NCI-H748 treated with DMSO at 0.1 percent for 48 hours (cell line): Measurements from ENCODE around the gene RPS6KA1.
A peak's percentile ranks its signal among the peaks of the same experiment; 100 is the strongest.
"Not testable (repeated sequence)": the region's sequence is repeated elsewhere in the genome, so short reads cannot be mapped to it uniquely, and the experiment has no call there.

Source experiments
- DNase-seq: peaks from one replicate; lab custom pipeline; 2025; lab: John Stamatoyannopoulos, UW

The RPS6KA1 gene

GRCh38 chr1:26529655-26530409 is at the start of gene RPS6KA1:
TSS of gene RPS6KA1 (plus strand) at chr1:26529761. CDS start at chr1:26529921, 160 bp downstream.
- no peak for DNase-seq

DNA sequence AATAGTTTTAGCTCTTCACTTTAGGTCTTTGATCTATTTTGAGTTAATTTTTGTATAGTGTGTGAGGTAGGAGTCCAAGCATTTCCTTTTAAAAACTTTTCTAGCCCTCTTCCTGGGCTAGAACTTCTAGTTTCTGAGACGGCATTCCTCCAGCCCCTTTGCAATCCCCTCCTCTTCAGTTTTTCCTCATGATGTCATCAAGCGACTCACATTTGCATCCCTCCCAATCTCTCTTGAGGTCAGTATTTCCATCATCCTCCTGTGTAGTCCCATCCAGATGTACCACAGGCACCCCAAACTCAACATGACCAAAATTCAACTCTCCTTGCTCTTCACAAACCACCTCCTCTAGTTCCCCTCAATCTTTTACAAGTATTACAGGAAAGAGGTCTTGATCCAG is 46.6 kb upstream of the RPS6KA1 start:
- no peak for DNase-seq

DNA sequence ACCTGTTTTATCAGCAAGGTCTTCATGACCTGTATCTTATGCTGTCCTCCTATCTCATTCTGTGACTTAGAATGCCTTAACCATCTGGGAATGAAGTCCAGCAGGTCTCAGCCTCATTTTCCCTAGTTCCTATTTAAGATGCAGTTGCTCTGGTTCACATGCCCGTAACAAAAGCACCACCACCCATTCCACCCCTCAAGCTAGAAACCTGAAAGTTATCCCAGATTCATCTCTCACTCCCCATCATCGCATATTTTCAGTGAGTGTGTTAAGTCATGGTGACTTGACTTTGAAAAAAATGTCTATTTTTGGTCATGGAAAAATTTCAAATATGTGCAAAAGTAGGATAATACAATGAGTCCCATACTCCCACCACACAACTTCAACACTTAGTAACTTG is 45.6 kb upstream of the RPS6KA1 start:
- DNase-seq = no peak

DNA sequence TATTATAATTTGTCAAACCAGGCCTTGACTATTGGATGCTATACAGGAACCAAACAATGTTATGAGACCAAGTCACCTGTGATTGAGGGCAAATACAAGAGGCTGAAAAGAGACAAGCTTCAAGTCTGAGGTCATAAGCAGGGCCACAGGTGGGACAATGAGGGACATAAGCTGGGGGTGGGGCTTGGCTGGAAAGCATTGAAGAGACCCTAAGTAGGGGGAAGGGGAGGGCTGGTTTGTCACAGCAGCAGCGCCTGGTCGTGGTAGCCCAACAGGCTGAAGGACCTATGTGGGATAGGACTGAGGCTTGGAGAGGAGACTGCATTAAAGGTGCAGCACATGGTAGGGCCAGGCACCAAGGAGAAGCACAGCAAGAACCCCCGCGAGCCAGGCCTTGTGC is 39.4 kb upstream of the RPS6KA1 start:
- no peak for DNase-seq

DNA sequence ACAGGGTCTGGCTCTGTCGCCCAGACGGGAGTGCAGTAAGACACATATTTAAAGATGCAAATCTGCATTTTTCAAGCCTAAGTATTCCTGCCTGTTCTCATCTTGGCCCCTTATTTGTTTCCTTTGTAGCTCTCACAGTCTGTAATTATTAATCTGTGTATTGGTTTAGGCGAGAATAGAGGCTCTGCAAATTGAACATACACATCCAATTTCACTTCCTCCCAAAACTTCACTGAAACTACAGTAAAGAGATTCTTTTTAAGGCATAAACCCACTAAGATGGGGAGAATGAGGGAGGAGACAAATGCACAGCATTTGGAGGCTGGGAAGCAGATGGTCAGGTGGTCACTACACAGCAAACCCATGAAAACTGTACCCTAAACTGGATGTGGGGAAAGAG is 36.3 kb upstream of the RPS6KA1 start:
- no peak for DNase-seq

GRCh38 chr1:26493938-26494337 is 35.6 kb upstream of the RPS6KA1 start:
- DNase-seq = no peak

- no peak for DNase-seq
Measured at GRCh38 chr1:26496861-26497260, 32.7 kb upstream of the RPS6KA1 start.

GRCh38 chr1:26498894-26499293 is 30.7 kb upstream of the RPS6KA1 start:
- no peak for DNase-seq

GRCh38 chr1:26500488-26501175 is 28.9 kb upstream of the RPS6KA1 start:
- DNase-seq = peak; percentile 50

GRCh38 chr1:26510711-26511110 is 18.9 kb upstream of the RPS6KA1 start:
- DNase-seq = not testable (repeated sequence)

DNA sequence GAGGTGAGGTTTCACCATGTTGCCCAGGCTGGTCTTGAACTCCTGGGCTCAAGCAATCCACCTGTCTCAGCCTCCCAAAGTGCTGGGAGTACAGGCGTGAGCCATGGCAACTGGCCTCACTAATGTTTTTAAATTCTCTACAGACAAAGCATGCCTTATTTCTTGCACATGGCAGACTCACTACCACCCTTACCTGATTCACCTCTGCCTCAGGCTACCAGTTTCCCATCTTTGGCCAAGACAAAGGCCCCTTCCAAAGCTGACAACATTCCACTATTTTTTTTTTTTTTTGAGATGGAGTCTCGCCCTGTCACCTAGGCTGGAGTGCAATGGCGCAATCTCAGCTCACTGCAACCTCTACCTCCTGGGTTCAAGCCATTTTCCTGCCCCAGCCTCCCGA is 13.7 kb upstream of the RPS6KA1 start:
- DNase-seq = not testable (repeated sequence)

DNA sequence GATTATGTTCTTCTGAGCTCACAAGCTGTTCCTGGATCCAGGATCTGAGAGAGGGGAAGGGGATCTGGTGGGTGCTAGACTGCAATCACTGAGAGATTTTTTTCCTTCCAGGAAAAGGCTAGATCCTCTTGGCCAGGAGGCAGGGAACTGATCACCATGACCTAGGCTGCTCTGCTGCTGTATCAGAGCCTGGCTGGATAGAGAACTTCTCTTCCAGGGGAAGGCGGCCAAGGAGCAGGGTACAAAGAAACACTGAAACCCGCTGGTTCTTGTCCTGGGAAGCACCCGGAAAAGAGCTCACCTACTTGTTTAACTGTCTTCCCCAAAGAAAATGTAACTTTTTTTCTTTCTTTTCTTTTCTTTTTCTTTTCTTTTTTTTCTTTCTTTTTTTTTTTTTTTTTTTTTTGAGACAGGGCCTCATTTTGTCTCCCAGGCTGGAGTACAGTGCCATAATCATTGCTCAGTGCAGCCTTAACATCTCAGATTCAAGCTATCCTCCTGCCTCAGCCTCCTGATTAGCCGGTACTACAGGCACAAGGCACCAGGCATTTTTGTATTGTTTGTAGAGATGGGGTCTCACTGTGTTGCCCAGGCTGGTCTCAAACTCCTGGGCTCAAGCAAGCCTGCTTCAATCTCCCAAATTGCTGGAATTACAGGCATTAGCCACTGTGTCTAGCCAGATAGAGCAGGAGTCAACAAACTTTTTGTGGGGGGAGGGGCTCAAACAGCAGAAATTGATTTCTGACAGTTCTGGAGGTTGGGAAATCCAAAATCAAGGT is 12.4 kb upstream of the RPS6KA1 start:
- DNase-seq = no peak

DNA sequence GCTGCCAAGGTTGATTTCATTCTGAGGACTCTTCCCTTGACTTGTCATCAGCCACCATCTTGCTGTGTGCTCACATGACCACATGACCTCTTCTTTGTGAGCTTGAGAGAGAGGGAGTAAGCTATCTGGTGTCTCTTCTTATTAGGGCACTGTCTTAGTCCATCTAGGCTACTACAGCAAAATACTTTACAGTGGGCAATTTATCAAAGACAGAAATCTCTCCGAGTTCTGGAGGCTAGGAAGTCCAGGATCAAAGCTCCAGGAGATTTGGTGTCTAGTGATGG is 11.9 kb upstream of the RPS6KA1 start:
- no peak for DNase-seq

DNA sequence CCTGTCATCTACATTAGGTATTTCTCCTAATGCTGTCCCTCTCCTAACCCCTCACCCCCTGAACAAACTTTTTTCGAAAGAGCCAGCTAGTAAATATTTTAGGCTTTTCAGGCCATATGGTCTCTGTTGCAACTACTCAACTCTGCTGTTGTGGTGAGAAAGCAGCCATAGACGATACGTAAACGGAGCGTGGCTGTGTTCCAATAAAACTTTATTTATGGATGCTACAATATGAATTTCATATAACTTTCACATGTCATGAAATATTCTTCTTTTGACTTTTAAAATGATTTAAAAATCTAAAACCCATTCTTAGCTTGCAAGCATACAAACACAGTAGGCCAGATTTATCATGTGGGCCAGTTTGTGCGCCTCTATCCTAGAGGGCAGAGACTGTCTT is 11.2 kb upstream of the RPS6KA1 start:
- no peak for DNase-seq

- DNase-seq = no peak
Measured at GRCh38 chr1:26520339-26520738, 9.2 kb upstream of the RPS6KA1 start.

DNA sequence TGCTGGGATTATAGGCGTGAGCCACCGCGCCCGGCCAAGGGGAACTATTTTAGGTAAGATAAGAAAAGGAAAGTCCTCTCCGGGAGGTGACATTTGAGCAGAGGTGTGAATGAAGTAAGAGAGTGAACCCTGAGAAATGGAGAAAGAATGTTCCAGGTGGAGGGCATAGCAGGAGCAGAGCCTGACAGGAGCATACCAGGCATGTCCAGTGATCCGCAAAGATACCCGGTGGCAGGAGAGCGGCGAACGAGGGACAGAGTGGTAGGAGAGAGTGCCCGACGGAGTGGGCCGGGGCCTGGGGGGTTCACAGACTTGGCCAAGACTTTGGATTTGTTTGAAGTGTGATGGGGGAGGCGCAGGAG is 7.9 kb upstream of the RPS6KA1 start:
- no peak for DNase-seq

DNA sequence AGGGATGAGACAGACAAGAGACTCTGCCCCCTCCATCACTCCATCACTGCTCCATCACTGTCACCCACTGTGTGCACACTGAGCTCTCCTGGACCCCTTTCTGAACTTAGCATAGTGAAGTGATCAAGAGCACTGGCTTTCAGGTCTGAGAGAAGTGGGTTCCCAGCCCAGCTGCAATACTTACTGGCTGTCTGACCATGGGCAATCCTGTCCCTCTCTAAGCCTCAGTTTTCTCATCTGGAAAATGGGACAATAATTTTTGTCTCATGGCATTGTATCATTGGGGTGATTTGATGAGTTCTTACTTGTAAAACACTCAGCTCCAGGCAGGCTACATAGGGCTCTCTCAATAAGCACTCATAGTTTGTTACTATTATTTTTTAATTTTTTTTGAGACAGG is 7.5 kb upstream of the RPS6KA1 start:
- DNase-seq = no peak

DNA sequence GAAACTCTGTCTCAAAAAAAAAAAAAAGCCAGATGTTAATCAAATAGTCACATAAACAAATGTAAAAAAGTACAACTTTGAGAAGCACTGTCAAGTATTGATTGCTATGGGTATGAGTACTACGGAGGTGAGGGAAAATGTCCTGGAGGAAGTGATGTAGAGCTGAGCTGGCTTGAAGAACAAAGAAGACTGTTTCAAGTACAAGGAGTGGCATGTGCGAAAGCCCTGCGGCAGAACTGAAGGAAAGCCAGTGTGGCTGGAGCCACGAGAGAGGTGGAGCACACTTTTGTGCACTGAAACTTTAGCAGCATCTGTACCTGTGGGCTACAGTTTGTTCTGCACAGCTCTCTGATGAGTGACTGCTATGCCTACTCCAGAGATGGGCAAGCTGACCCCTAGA is 5.4 kb upstream of the RPS6KA1 start:
- DNase-seq = no peak

GRCh38 chr1:26526287-26526686 is 3.3 kb upstream of the RPS6KA1 start:
- no peak for DNase-seq

GRCh38 chr1:26529405-26529654 is 231 bp upstream of the RPS6KA1 start:
- DNase-seq = peak; percentile 30

- DNase-seq = no peak
Measured at GRCh38 chr1:26530410-26530894, 891 bp downstream of the RPS6KA1 start.

DNA sequence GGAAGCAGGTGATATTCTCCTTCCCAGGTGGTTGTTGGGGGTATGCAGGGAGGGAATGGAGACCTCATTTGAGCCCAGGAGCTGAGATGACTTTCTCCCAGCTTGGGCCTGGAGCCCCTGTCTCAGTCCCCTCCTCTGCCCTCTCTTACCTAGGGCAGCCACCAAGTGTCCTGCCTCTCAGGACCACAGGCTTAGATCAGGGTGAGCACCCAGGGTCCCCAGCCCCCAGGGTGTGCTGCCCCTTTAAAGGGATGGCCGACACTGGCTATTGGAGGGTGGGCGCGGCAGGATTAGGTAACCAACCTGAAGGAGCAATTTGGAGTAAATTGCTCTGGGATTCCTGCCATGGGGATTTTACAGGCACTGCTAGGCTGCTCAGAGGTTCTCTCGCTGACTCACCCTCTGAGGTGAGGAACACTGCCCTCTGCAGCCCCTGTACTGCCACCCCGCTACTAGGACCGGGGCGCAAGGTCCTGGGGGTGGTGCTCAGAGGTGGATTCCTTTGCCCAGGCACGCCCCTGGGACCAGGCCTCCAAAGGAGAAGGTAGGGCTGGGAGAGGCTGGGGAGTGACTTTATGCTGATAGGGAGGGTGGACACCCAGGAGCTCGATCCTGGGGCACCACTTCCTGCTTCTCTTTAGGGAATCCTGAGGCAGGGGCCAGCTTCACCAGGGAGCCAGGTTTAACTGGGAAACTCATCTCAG is 1.5 kb downstream of the RPS6KA1 start:
- DNase-seq = peak; percentile 65

- DNase-seq = no peak
Measured at GRCh38 chr1:26531651-26532131, 2.1 kb downstream of the RPS6KA1 start.
